Trophoblast cell (in vitro differentiated cells and primary cell): ENCODE results near the gene STPG2.

Source experiments
- DNase-seq, 2 donors: peaks; one replicate each; pipeline ENCODE4 v3.0.0-alpha.2; 2016
- H2AFZ ChIP-seq: 2 replicates; pipeline ENCODE4 v1.6.1; 2013; ENCODE audit warnings: low read length, moderate library complexity, mild to moderate bottlenecking; ENCODE audit not compliant: insufficient read depth, poor library complexity
- H2AK5ac ChIP-seq: 2 replicates; pipeline ENCODE4 v1.6.1; 2013; ENCODE audit warnings: mild to moderate bottlenecking, low read length
- H2BK120ac ChIP-seq: 2 replicates; pipeline ENCODE4 v1.6.1; 2013; ENCODE audit warnings: low read length, mild to moderate bottlenecking, moderate library complexity; ENCODE audit not compliant: insufficient read depth, poor library complexity
- H2BK12ac ChIP-seq: 2 replicates; pipeline ENCODE4 v1.6.1; 2013; ENCODE audit warnings: mild to moderate bottlenecking, low read length, moderate library complexity
- H2BK5ac ChIP-seq: 2 replicates; pipeline ENCODE4 v1.6.1; 2013; ENCODE audit warnings: low read length, low read depth, moderate library complexity, mild to moderate bottlenecking; ENCODE audit not compliant: poor library complexity
- H3K14ac ChIP-seq: 2 replicates; pipeline ENCODE4 v1.6.1; 2013; ENCODE audit warnings: mild to moderate bottlenecking, low read length
- H3K18ac ChIP-seq: 2 replicates; pipeline ENCODE4 v1.6.1; 2013; ENCODE audit warnings: mild to moderate bottlenecking, low read length
- H3K23ac ChIP-seq: 2 replicates; pipeline ENCODE4 v1.6.1; 2013; ENCODE audit warnings: low read length
- H3K27ac ChIP-seq: 2 replicates; pipeline ENCODE4 v1.5.1; 2013; ENCODE audit warnings: low read depth, mild to moderate bottlenecking, inconsistent platforms, low read length, moderate library complexity
- H3K27me3 ChIP-seq: 2 replicates; pipeline ENCODE4 v1.6.1; 2013; ENCODE audit warnings: inconsistent platforms, mild to moderate bottlenecking, low read length, moderate library complexity; ENCODE audit not compliant: insufficient read depth
- H3K36me3 ChIP-seq, 2 experiments: 1 replicate in 1 of 2; 2 replicates in 1 of 2; pipeline ENCODE4 v1.6.1; 2013; ENCODE audit warnings: low read length in 2 of 2, mild to moderate bottlenecking in 2 of 2, moderate library complexity in 1 of 2; ENCODE audit not compliant: insufficient read depth in 2 of 2, control insufficient read depth in 1 of 2
- H3K4ac ChIP-seq: 2 replicates; pipeline ENCODE4 v1.6.1; 2013; ENCODE audit warnings: low read depth, mild to moderate bottlenecking, low read length, moderate library complexity
- H3K4me1 ChIP-seq, 2 experiments: 1 replicate in 1 of 2; 2 replicates in 1 of 2; pipeline ENCODE4 v1.6.1; 2013; ENCODE audit warnings: low read length in 2 of 2, mild to moderate bottlenecking in 2 of 2, moderate library complexity in 1 of 2; ENCODE audit not compliant: insufficient read depth in 2 of 2, control insufficient read depth in 1 of 2
- H3K4me2 ChIP-seq: 2 replicates; pipeline ENCODE4 v1.6.1; 2013; ENCODE audit warnings: inconsistent platforms, mild to moderate bottlenecking, low read length, moderate library complexity
- H3K4me3 ChIP-seq: 2 replicates; pipeline ENCODE4 v1.5.1; 2013; ENCODE audit warnings: mild to moderate bottlenecking, low read depth, low read length, inconsistent platforms
- H3K79me1 ChIP-seq: one replicate; pipeline ENCODE4 v1.6.1; 2013; ENCODE audit warnings: low read length
- H3K79me2 ChIP-seq: 2 replicates; pipeline ENCODE4 v1.6.1; 2013; ENCODE audit warnings: low read length, mild to moderate bottlenecking; ENCODE audit not compliant: control insufficient read depth, insufficient read depth, poor library complexity
- H3K9ac ChIP-seq: 2 replicates; pipeline ENCODE4 v1.6.1; 2013; ENCODE audit warnings: mild to moderate bottlenecking, low read length
- H3K9me3 ChIP-seq: 2 replicates; pipeline ENCODE4 v1.6.1; 2013; ENCODE audit warnings: low read depth, mild to moderate bottlenecking, control low read depth, inconsistent platforms, low read length; ENCODE audit not compliant: insufficient read depth
- H4K12ac ChIP-seq: 2 replicates; pipeline ENCODE4 v1.6.1; 2013; ENCODE audit warnings: low read depth, mild to moderate bottlenecking, low read length, moderate library complexity
- H4K8ac ChIP-seq: 2 replicates; pipeline ENCODE4 v1.6.1; 2013; ENCODE audit warnings: low read depth, mild to moderate bottlenecking, low read length, moderate library complexity
- H4K91ac ChIP-seq: one replicate; pipeline ENCODE4 v1.6.1; 2013; ENCODE audit warnings: low read depth, mild to moderate bottlenecking, low read length, moderate library complexity
- WGBS: extraction: QIAGEN DNeasy Blood & Tissue Kit; methylation state at CpG from one replicate; pipeline ENCODE4 v1.1.7; 2013; ENCODE audit warnings: missing lambda C conversion rate; ENCODE audit not compliant: insufficient read length, insufficient coverage; ENCODE audit errors: extremely low coverage; 5-methylcytosine and 5-hydroxymethylcytosine counted together

STPG2 gene

GRCh38 chr4:98126141-98126540 is 17.1 kb downstream of the STPG2 start:
- no peak for DNase-seq
- H2BK120ac ChIP-seq: no peak overlapping the region
- H4K12ac ChIP-seq: no peak overlapping the region

GRCh38 chr4:98125585-98125984 is 17.7 kb downstream of the STPG2 start:
- no peak overlapping the region for H3K23ac ChIP-seq
- H2BK12ac ChIP-seq: no peak overlapping the region
- no peaks in the 10 kb centered on the region for H3K4me1 ChIP-seq
- no peaks in the 10 kb centered on the region for H3K79me1 ChIP-seq
- no CpG with 5 or more reads among the region's 2 CpGs for WGBS
- H3K4ac ChIP-seq: no peak overlapping the region
- no peaks in the 10 kb centered on the region for H3K36me3 ChIP-seq
- no peaks in the 10 kb centered on the region for H3K9me3 ChIP-seq
- H3K4me3 ChIP-seq: no peak overlapping the region
- no peak overlapping the region for H2BK5ac ChIP-seq
- H2AK5ac ChIP-seq: no peak overlapping the region
- no peak overlapping the region for H3K4me2 ChIP-seq
- no peaks in the 10 kb centered on the region for H3K79me2 ChIP-seq
- H2AFZ ChIP-seq: no peak overlapping the region
- H3K14ac ChIP-seq: no peak overlapping the region
- no peak overlapping the region for H4K8ac ChIP-seq
- no peak for DNase-seq
- H3K18ac ChIP-seq: no peak overlapping the region
- no peak overlapping the region for H3K9ac ChIP-seq
- no peak overlapping the region for H4K12ac ChIP-seq
- H3K27me3 ChIP-seq: no peaks in the 10 kb centered on the region
- no peak overlapping the region for H2BK120ac ChIP-seq
- H3K27ac ChIP-seq: no peak overlapping the region
- no peak overlapping the region for H4K91ac ChIP-seq

More at GRCh38 chr4:98126141-98126540, 17.1 kb downstream of the STPG2 start:
- H3K23ac ChIP-seq: no peak overlapping the region
- no peak overlapping the region for H4K8ac ChIP-seq
- H3K4me1 ChIP-seq: no peaks in the 10 kb centered on the region
- no peaks in the 10 kb centered on the region for H3K9me3 ChIP-seq
- H3K4me2 ChIP-seq: no peak overlapping the region
- H3K14ac ChIP-seq: no peak overlapping the region
- no peaks in the 10 kb centered on the region for H3K36me3 ChIP-seq
- H3K18ac ChIP-seq: no peak overlapping the region
- H3K4me3 ChIP-seq: no peak overlapping the region
- H4K91ac ChIP-seq: no peak overlapping the region
- no CpG with 5 or more reads among the region's 3 CpGs for WGBS
- no peak overlapping the region for H3K27ac ChIP-seq
- no peaks in the 10 kb centered on the region for H3K79me1 ChIP-seq
- no peak overlapping the region for H3K4ac ChIP-seq
- no peak overlapping the region for H2AFZ ChIP-seq
- no peak overlapping the region for H3K9ac ChIP-seq
- H2AK5ac ChIP-seq: no peak overlapping the region
- no peak overlapping the region for H2BK5ac ChIP-seq
- H2BK12ac ChIP-seq: no peak overlapping the region
- H3K27me3 ChIP-seq: no peaks in the 10 kb centered on the region
- H3K79me2 ChIP-seq: no peaks in the 10 kb centered on the region

GRCh38 chr4:98117363-98117762 is 25.9 kb downstream of the STPG2 start:
- no peak for DNase-seq
- Histone ChIP-seq H4K91ac (no peak overlapping the region), H2AK5ac (no peak overlapping the region), H3K14ac (no peak overlapping the region), H3K27me3 (no peaks in the 10 kb centered on the region), H3K9me3 (no peaks in the 10 kb centered on the region), H3K18ac (no peak overlapping the region), H2BK12ac (no peak overlapping the region), H3K36me3 (no peaks in the 10 kb centered on the region), H3K4me2 (no peak overlapping the region), H3K9ac (no peak overlapping the region), H3K4ac (no peak overlapping the region), H3K79me2 (no peaks in the 10 kb centered on the region), H2AFZ (no peak overlapping the region), H4K8ac (no peak overlapping the region), H3K27ac (no peak overlapping the region), H3K4me3 (no peak overlapping the region), H2BK5ac (no peak overlapping the region), H4K12ac (no peak overlapping the region), H2BK120ac (no peak overlapping the region), H3K23ac (no peak overlapping the region), H3K79me1 (no peaks in the 10 kb centered on the region), H3K4me1 (no peaks in the 10 kb centered on the region)
- WGBS: no CpG with 5 or more reads among the region's 2 CpGs

- H3K9me3 ChIP-seq: no peaks in the 10 kb centered on the region
- H3K79me1 ChIP-seq: no peaks in the 10 kb centered on the region
- H3K23ac ChIP-seq: no peak overlapping the region
- H3K4ac ChIP-seq: no peak overlapping the region
- no peak overlapping the region for H2BK120ac ChIP-seq
- no peak overlapping the region for H4K8ac ChIP-seq
- H2AFZ ChIP-seq: no peak overlapping the region
- H3K9ac ChIP-seq: no peak overlapping the region
- no peak overlapping the region for H2BK12ac ChIP-seq
- H3K4me2 ChIP-seq: no peak overlapping the region
- H3K4me3 ChIP-seq: no peak overlapping the region
- H2BK5ac ChIP-seq: no peak overlapping the region
- H4K12ac ChIP-seq: no peak overlapping the region
- H4K91ac ChIP-seq: no peak overlapping the region
- H3K4me1 ChIP-seq: no peaks in the 10 kb centered on the region
- H3K27ac ChIP-seq: no peak overlapping the region
- H3K36me3 ChIP-seq: no peaks in the 10 kb centered on the region
- H3K27me3 ChIP-seq: no peaks in the 10 kb centered on the region
- H3K79me2 ChIP-seq: no peaks in the 10 kb centered on the region
- WGBS: no CpG with 5 or more reads among the region's 3 CpGs
- H3K18ac ChIP-seq: no peak overlapping the region
- H2AK5ac ChIP-seq: no peak overlapping the region
- DNase-seq: peak in 1 of 2 donors; percentile 10
- H3K14ac ChIP-seq: no peak overlapping the region
Measured at GRCh38 chr4:98113012-98113411, 30.3 kb downstream of the STPG2 start.
